ENCODE results near the gene KRT6A. TPM values are rescaled to one million over a fixed set of nuclear protein-coding genes. Genes with fewer than 3 reads are reported as not detected.

KRT6A gene
- total and polyA plus RNA-seq, 2 experiments from 2014 or later = not detected

DNA sequence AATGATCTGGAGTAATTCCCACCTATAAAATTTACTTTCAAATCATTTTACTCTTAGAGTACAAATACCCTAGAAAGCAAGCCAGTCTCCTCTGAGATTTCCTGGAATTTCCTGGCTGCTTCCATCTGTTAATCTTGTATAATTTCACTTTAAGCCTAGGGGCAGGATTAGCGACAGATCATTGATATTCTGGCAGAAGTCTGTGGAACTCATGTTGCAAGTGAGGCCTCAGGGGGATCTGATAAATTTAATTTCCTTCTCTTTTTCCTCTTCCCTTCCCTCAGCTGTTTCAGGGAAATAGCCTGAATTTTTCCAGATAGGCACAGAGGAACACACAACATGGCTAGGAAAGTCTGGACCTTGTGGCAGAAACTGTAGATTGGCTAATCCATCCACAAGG lies 5.9 kb upstream of the KRT6A start:
- no peaks in the 10 kb centered on the region for H3K27me3 ChIP-seq (replicated peaks; ENCODE audit: insufficient read depth)
- no peaks in the 10 kb centered on the region for H3K9me2 ChIP-seq (ENCODE audit: insufficient read depth)
- no peaks in the 10 kb centered on the region for H3K79me2 ChIP-seq (ENCODE audit: insufficient read depth)
- in situ Hi-C loops (cut with MboI) = no loop called here
- no peaks in the 10 kb centered on the region for H4K20me1 ChIP-seq (ENCODE audit: insufficient read depth)
- H2AFZ ChIP-seq = no peak overlapping the region
- TF ChIP-seq EZH2 (IDR thresholded peaks at IDR 0.05; ENCODE audit: insufficient read depth, poor library complexity, severe bottlenecking) (no peak), EZH2phosphoT487 (IDR thresholded peaks at IDR 0.05; ENCODE audit: insufficient read depth, low read depth) (no peak)
- no peak overlapping the region for H3K27ac ChIP-seq
- H3K4me2 ChIP-seq (ENCODE audit: unreplicated experiment) = no peak overlapping the region
- no peak for DNase-seq
- H3F3A ChIP-seq (ENCODE audit: insufficient read depth) = peaks cover 39% of the 10 kb centered on the region
- H3K4me1 ChIP-seq (ENCODE audit: insufficient read depth) = peaks cover 56% of the 10 kb centered on the region
- no peak overlapping the region for H3K4me3 ChIP-seq
- 38 to 58% methylated on average over 1 of the region's 1 CpG for WGBS, 2 experiments (ENCODE audit: low coverage in 1 of 2, low lambda C conversion rate in 2 of 2, missing lambda C conversion rate in 2 of 2)
- no peaks in the 10 kb centered on the region for H3K36me3 ChIP-seq (ENCODE audit: low read depth)
- no peaks in the 10 kb centered on the region for H3K9me3 ChIP-seq (ENCODE audit: low read depth)
- H3K9ac ChIP-seq = no peak overlapping the region

DNA sequence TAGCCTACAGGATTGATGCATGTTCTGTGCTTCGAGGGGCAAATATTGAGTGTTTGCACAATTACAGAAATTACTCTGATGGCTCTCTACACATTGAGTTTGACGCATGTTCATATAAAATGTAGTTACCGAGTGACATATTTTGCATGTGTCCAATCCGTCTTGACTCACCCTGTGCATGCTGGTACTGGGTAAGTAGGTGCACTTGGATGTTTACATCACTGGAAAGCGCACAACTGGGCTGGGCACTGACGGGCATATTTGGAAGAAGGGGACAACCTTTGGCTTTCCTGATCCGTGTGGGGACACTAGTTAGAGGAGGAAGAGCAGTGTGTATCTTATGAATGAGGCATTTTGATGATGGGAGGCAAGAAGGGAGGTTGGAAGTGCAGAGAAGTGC lies 4.9 kb upstream of the KRT6A start:
- Histone ChIP-seq H3K9ac (no peak overlapping the region), H3K4me3 (no peak overlapping the region), H3F3A (ENCODE audit: insufficient read depth) (peaks cover 44% of the 10 kb centered on the region), H4K20me1 (ENCODE audit: insufficient read depth) (no peaks in the 10 kb centered on the region), H3K79me2 (ENCODE audit: insufficient read depth) (no peaks in the 10 kb centered on the region), H3K9me2 (ENCODE audit: insufficient read depth) (no peaks in the 10 kb centered on the region), H3K4me1 (ENCODE audit: insufficient read depth) (peaks cover 62% of the 10 kb centered on the region), H3K27ac (no peak overlapping the region), H3K36me3 (ENCODE audit: low read depth) (no peaks in the 10 kb centered on the region), H3K4me2 (ENCODE audit: unreplicated experiment) (no peak overlapping the region), H2AFZ (no peak overlapping the region), H3K9me3 (ENCODE audit: low read depth) (no peaks in the 10 kb centered on the region), H3K27me3 (replicated peaks; ENCODE audit: insufficient read depth) (no peaks in the 10 kb centered on the region)
- 95 to 97% methylated on average over 7 of the region's 7 CpGs for WGBS, 2 experiments (ENCODE audit: low coverage in 1 of 2, low lambda C conversion rate in 2 of 2, missing lambda C conversion rate in 2 of 2)
- in situ Hi-C loops (cut with MboI) = no loop called here
- no peak for TF ChIP-seq EZH2phosphoT487 (IDR thresholded peaks at IDR 0.05; ENCODE audit: insufficient read depth, low read depth)
- no peak for DNase-seq

DNA sequence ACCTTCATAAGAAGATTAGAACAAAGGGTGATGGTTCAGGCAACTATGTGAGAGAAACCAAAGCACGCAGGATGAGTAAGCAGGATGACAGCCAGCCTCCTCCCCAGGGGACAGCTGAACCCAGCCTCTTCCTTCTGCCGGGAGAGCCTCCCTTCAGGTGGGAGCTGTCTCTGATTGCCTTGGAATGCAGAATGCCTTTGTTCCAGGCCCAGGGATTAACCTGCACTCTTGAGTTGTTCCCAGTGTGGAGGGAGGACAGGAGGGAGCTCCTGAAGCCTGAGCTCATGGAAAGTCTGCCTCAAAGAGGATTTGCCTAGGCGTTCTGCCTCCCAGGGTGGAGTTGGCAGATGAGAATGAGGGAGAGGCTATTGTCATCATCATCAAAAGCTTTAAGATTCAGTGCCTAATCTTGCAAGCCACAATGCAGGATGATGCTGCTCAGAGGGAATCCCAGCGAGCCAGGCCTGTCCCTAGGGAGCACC lies 3.6 kb upstream of the KRT6A start:
- Histone ChIP-seq H3K79me2 (ENCODE audit: insufficient read depth) (no peaks in the 10 kb centered on the region), H3K9me3 (ENCODE audit: low read depth) (no peaks in the 10 kb centered on the region), H3F3A (ENCODE audit: insufficient read depth) (peaks cover 44% of the 10 kb centered on the region), H2AFZ (peak overlapping the region; percentile 47; the same call in 1 of the 2 replicates), H3K27me3 (replicated peaks; ENCODE audit: insufficient read depth) (peaks cover 7% of the 10 kb centered on the region), H3K4me2 (ENCODE audit: unreplicated experiment) (peak overlapping the region; percentile 80), H3K27ac (peak overlapping the region; percentile 93), H3K36me3 (ENCODE audit: low read depth) (no peaks in the 10 kb centered on the region), H4K20me1 (ENCODE audit: insufficient read depth) (no peaks in the 10 kb centered on the region), H3K4me1 (ENCODE audit: insufficient read depth) (peaks cover 62% of the 10 kb centered on the region), H3K9ac (peak overlapping the region; percentile 73), H3K4me3 (peak overlapping the region; percentile 27; the same call in 1 of the 2 replicates), H3K9me2 (ENCODE audit: insufficient read depth) (no peaks in the 10 kb centered on the region)
- in situ Hi-C loops (cut with MboI) = no loop called here
- peak; percentile 96 for DNase-seq
- 0 to 5% methylated on average over 4 of the region's 4 CpGs for WGBS, 2 experiments (ENCODE audit: low coverage in 1 of 2, low lambda C conversion rate in 2 of 2, missing lambda C conversion rate in 2 of 2)
- TF ChIP-seq EZH2phosphoT487 (IDR thresholded peaks at IDR 0.05; ENCODE audit: insufficient read depth, low read depth) (peak; percentile 67; the same call in 1 of the 2 replicates), EZH2 (IDR thresholded peaks at IDR 0.05; ENCODE audit: insufficient read depth, poor library complexity, severe bottlenecking) (no peak)

DNA sequence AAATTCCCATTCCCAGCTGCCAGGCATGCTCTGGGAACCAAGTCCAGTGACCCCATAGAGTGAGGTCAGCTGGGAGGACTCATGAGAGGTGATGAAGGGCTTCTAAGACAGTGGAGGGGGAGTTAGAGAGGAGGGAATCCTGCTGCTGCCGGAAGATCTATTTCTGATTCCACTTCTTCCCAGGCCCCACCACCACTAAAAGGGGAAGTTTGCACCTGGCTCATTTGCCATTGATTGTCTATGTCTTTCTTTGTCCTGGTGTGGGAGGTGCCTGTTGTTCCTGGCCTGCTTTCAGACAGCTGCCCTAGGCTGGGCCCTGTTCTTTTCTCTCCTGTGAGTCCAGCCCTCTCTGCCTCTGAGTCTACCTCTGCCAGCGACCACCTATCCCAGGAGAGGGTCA lies 3.0 kb upstream of the KRT6A start:
- H3K4me1 ChIP-seq (ENCODE audit: insufficient read depth) = peaks cover 62% of the 10 kb centered on the region
- H3K9me2 ChIP-seq (ENCODE audit: insufficient read depth) = no peaks in the 10 kb centered on the region
- H3K27me3 ChIP-seq (replicated peaks; ENCODE audit: insufficient read depth) = peaks cover 11% of the 10 kb centered on the region
- peaks cover 44% of the 10 kb centered on the region for H3F3A ChIP-seq (ENCODE audit: insufficient read depth)
- no peak for TF ChIP-seq EZH2phosphoT487 (IDR thresholded peaks at IDR 0.05; ENCODE audit: insufficient read depth, low read depth)
- no peak for TF ChIP-seq EZH2 (IDR thresholded peaks at IDR 0.05; ENCODE audit: insufficient read depth, poor library complexity, severe bottlenecking)
- H3K9ac ChIP-seq = peak overlapping the region; percentile 73
- peak overlapping the region; percentile 93 for H3K27ac ChIP-seq
- in situ Hi-C loops (cut with MboI) = no loop called here
- no peaks in the 10 kb centered on the region for H3K79me2 ChIP-seq (ENCODE audit: insufficient read depth)
- WGBS, 2 experiments (ENCODE audit: low coverage in 1 of 2, low lambda C conversion rate in 2 of 2, missing lambda C conversion rate in 2 of 2) = 97 to 100% methylated on average over 2 of the region's 2 CpGs
- no peak for DNase-seq
- H3K4me3 ChIP-seq = peak overlapping the region; percentile 27; the same call in 1 of the 2 replicates
- H4K20me1 ChIP-seq (ENCODE audit: insufficient read depth) = no peaks in the 10 kb centered on the region
- no peak overlapping the region for H2AFZ ChIP-seq
- peak overlapping the region; percentile 80 for H3K4me2 ChIP-seq (ENCODE audit: unreplicated experiment)
- no peaks in the 10 kb centered on the region for H3K9me3 ChIP-seq (ENCODE audit: low read depth)
- no peaks in the 10 kb centered on the region for H3K36me3 ChIP-seq (ENCODE audit: low read depth)

DNA sequence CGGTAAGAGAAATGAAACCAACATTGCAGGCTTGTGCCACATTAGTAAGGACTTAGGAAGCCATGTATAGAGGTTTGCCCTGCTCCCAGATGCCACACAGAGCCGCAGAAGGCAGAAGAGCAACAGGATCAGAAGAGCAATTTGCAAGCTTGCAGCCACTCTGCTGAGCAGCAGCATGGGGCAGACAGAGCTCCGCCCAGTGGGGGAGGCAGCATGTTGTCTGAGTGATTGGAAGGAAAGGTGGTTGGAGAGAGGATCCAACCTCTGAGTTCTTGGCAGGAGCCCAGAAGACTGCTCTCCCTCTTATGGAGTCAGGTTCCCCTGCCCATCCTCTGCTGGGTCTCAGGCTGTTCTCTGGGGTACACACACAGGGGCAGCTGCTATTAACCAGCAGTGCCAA lies 2.3 kb upstream of the KRT6A start:
- no peak for TF ChIP-seq EZH2 (IDR thresholded peaks at IDR 0.05; ENCODE audit: insufficient read depth, poor library complexity, severe bottlenecking)
- TF ChIP-seq EZH2phosphoT487 (IDR thresholded peaks at IDR 0.05; ENCODE audit: insufficient read depth, low read depth) = no peak
- H2AFZ ChIP-seq = no peak overlapping the region

More for the DNA sequence above, 2.3 kb upstream of the KRT6A start:
- peak overlapping the region; percentile 73; the same call in 1 of the 2 replicates for H3K9ac ChIP-seq
- WGBS, 2 experiments (ENCODE audit: low coverage in 1 of 2, low lambda C conversion rate in 2 of 2, missing lambda C conversion rate in 2 of 2) = 67 to 69% methylated on average over 3 of the region's 3 CpGs
- peak; percentile 34 for DNase-seq
- peak overlapping the region; percentile 80 for H3K4me2 ChIP-seq (ENCODE audit: unreplicated experiment)
- no peak overlapping the region for H3K4me3 ChIP-seq
- no peaks in the 10 kb centered on the region for H3K79me2 ChIP-seq (ENCODE audit: insufficient read depth)
- H3K9me3 ChIP-seq (ENCODE audit: low read depth) = no peaks in the 10 kb centered on the region
- no peaks in the 10 kb centered on the region for H3K36me3 ChIP-seq (ENCODE audit: low read depth)
- H3K9me2 ChIP-seq (ENCODE audit: insufficient read depth) = no peaks in the 10 kb centered on the region
- H4K20me1 ChIP-seq (ENCODE audit: insufficient read depth) = no peaks in the 10 kb centered on the region
- H3K27ac ChIP-seq = peak overlapping the region; percentile 93
- in situ Hi-C loops (cut with MboI) = no loop called here
- peaks cover 42% of the 10 kb centered on the region for H3F3A ChIP-seq (ENCODE audit: insufficient read depth)
- peaks cover 11% of the 10 kb centered on the region for H3K27me3 ChIP-seq (replicated peaks; ENCODE audit: insufficient read depth)
- H3K4me1 ChIP-seq (ENCODE audit: insufficient read depth) = peaks cover 58% of the 10 kb centered on the region

Measured in GM23248 (cell line).